GM18868 (cell line): ENCODE measurements around the gene POTEH.
"Not testable (repeated sequence)": the region's sequence is repeated elsewhere in the genome, so short reads cannot be mapped to it uniquely, and the experiment has no call there.

ENCODE experiments used
- ATAC-seq: cut with Tn5 transposase; IDR thresholded peaks from one replicate; pipeline ENCODE4 v1.9.1; 2021; ENCODE audit warnings: mild to moderate bottlenecking, moderate library complexity; ENCODE audit not compliant: unreplicated experiment

Gene POTEH

GRCh38 chr22:15734411-15734810 is 44.6 kb downstream of the POTEH start:
- not testable (repeated sequence) for ATAC-seq

GRCh38 chr22:15738157-15738908 is 48.5 kb downstream of the POTEH start:
- not testable (repeated sequence) for ATAC-seq

DNA sequence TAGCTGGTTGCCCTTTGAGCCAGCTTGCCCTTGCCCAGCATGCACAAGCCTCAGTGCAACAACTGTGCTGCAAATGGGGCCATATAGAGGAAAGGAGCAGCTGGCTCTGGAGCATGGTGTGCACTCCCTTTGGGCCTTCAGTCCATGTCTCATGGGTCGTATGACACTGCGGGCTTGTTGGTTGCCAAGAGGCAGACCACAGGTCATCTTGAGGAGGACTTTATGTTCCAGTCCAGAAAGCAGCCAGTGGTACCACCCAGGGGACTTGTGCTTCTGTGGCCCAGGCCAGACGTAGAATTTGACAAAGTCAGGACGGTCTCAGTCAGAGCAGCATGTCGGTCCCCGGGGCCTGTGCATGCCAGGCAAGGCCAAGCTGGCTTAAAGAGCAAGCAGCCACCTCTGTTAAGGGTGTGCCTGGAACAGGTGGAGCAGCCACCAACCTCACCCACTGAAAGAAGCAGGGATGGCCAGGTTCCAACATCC is 49.1 kb downstream of the POTEH start:
- not testable (repeated sequence) for ATAC-seq

- not testable (repeated sequence) for ATAC-seq
Observed at GRCh38 chr22:15747636-15748323, 58.0 kb downstream of the POTEH start.

DNA sequence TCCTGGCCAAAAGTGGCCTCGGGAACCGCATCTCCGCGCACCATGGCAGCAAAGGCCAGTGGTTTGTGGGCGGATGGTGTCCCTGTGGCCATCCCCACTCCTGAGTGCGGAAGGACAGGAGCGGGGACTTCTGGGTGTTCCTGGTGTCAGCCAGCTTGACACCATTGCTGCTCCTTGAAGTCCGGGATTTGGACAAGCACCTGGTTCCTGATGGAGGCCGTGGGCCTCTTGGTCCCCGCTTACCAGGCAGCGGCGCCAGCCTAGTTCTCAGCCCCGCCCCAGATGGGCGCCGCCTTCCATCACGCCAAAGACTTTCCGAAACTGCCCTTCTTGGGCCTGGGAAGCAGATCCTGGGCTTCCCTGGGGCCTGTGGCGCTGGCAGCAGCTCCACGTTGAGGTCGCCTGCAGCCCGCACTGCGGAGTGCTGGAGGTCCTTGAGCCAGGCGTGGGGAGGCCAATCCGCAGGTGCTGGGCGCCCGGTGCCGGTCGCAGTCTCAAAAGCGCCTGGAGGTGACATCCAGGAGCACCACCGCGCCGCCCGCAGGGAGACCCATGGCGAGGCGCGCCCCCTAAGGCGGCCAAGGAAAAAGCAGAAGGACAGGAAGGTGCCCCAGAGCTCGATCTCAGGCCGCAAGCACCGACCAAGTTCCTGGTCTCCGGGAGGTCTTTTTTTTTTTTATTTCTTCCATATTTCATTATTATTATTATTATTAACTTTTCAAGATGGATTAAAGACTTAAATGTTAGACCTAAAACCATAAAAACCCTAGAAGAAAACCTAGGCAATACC is 59.5 kb downstream of the POTEH start:
- not testable (repeated sequence) for ATAC-seq

GRCh38 chr22:15759443-15760097 is 69.7 kb downstream of the POTEH start:
- not testable (repeated sequence) for ATAC-seq

- not testable (repeated sequence) for ATAC-seq
Observed at GRCh38 chr22:15760388-15761150, 70.7 kb downstream of the POTEH start.

- not testable (repeated sequence) for ATAC-seq
Observed at GRCh38 chr22:15761151-15761777, 71.4 kb downstream of the POTEH start.

DNA sequence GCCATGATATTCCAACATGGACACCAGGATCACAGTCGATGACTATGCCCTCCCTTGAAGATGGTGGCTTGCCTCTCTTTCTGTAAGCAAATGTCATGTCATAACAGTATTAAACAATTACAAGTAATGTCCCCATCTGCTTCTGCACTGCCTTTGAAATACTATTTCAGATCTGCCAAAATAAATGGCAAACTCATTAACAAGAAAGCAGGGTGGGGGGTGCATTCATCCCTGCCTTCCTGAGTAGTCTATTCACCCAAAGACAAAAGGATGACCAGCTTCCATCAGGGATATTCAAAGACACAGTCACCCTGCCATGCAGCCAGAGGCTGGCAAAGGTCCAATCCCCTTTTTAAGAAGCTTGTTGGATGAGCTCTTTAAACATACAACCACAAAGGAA is 73.7 kb downstream of the POTEH start:
- not testable (repeated sequence) for ATAC-seq
